ENCODE results near the gene NAA15.
"Not testable (repeated sequence)": the region's sequence is repeated elsewhere in the genome, so short reads cannot be mapped to it uniquely, and the experiment has no call there.

The NAA15 gene

DNA sequence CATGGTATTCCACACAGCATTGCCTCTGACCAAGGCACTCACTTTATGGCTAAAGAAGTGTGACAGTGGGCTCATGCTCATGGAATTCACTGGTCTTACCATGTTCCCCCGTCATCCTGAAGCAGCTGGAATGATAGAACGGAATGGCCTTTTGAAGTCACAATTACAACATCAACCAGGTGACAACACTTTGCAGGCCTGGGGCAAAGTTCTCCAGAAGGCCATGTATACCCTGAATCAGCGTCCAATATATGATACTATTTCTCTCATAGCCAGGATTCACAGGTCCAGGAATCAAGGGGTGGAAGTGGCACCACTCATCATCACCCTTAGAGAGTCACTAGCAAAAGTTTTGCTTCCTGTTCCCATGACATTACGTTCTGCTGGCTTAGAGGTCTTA lies 145.8 kb downstream of the NAA15 start:
- not testable (repeated sequence) for FAIRE-seq; DNase-seq (ENCODE audit: low spot score)

GRCh38 chr4:139450586-139450985 lies 149.3 kb downstream of the NAA15 start:
- DNase-seq (ENCODE audit: low spot score) (no peak), FAIRE-seq (no peak)

- DNase-seq (ENCODE audit: low spot score) (no peak), FAIRE-seq (no peak)
Measured at GRCh38 chr4:139451997-139452396, 150.7 kb downstream of the NAA15 start.

- no peak for FAIRE-seq
- peak; percentile 57 for DNase-seq (ENCODE audit: low spot score)
Measured at GRCh38 chr4:139453041-139453370, 151.7 kb downstream of the NAA15 start.

DNA sequence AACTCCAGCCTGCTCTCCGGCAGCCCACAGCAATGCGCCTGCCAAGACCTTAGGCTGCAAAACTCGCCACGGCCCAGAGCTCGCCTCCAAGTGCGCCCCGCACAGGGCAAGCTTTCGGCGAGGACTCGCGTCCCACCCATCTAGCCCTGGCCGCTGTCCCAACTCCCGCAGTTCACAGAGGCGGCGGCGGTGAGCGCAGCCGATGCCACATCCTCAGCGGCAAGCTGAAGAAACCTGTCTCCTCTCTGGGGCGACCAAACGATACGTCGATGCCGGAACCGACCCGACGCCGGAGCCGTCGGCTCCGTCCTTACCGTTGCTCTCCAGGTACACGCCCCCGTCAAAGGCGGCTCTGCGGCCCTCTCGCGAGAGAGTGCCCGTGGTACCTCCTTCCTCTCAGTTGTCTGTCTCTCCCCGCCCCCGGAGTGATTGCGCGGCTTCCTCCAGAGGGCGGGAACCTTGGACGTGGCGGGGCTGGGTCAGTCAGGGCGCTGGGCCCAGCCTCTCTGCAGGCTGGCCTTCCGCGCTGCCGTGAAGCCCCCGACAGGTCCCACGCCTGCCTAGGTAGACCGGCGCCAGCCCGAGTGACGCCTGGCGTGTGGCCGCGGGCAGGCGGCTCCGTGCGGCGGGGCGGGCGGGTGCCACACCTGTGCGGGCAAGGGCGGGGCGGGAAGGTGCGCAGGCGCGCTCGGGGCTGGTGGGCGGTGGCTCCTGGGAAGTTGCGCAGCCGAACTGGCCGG lies 152.2 kb downstream of the NAA15 start:
- DNase-seq (ENCODE audit: low spot score): peak; percentile 91
- no peak for FAIRE-seq

DNA sequence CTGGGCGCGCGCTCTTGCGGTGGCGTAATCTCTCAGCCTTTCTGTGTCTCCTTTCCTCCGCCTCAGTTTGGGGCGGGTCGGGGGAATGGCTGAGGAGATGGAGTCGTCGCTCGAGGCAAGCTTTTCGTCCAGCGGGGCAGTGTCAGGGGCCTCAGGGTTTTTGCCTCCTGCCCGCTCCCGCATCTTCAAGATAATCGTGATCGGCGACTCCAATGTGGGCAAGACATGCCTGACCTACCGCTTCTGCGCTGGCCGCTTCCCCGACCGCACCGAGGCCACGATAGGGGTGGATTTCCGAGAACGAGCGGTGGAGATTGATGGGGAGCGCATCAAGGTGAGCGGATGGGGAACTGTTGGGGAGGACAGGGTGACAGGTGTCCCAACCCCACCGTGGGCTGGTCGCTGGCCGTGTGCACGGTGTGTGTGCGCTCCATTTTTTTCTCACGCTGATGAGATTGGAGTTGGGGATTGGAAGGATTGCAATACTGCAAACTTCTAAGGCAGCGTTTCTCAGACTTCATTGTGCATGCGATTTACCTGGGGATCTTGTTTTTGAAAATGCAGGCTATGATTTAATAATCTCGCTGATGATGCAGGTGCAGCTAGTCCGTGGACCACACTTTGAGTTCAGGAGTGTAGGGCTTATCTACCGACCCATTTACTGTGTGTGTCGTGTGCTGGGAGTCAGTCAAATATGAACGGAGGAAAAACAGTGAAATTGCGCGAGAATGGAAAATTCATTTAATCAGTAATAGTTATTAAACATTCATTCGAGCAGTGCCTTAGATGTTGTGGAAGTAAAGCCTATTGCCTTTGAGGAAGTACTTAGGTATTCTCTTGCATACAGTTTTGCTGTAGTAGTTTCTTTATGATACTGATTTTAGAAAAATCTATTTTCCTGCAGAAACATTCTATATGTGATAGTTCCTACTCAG lies 153.1 kb downstream of the NAA15 start, which contains the start of gene RAB33B:
Gene RAB33B, plus strand, starts transcription at position 11 of the 935 bp plus-strand sequence. Its CDS starts 75 bp downstream, at position 86.
- no peak for DNase-seq (ENCODE audit: low spot score)
- FAIRE-seq: no peak

DNA sequence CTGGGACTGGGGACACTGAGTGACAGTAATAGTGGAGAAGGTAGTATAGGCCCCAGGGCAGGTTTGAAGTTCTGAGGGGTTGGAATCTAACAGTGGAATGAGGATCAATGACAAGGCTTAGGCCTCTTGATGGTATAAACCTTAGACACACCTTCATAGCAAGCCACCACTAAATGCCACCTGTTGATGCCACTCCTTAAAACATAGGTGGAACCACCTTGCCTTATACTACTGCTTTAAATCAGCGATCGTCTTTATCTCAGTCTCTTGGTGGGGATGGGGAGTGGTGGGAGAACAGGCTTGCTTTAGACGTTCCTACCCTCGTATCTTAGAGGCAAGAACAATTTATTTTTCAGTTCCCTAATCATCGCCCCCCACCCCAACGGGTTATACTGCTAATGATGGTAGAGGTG lies 153.8 kb downstream of the NAA15 start:
- DNase-seq (ENCODE audit: low spot score): no peak
- FAIRE-seq: no peak

DNA sequence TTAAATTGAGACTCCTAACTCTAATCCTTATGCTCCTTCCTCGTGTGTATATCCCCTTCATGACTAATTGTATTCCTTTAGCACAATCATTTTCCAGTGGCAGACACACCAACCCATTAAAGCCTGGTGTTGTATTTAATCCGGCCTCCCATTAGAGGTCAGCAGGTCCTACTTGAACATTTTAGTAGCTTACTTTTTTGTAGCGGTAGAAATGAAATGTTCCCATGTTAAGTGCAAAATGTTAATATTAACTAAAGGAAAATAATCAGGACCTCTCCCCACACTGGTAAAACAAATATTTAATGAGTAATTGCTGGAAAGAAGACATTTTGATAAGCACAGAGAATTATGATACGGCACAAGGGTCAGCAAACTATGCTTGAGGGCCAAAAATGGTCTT lies 156.0 kb downstream of the NAA15 start:
- no peak for FAIRE-seq
- no peak for DNase-seq (ENCODE audit: low spot score)

DNA sequence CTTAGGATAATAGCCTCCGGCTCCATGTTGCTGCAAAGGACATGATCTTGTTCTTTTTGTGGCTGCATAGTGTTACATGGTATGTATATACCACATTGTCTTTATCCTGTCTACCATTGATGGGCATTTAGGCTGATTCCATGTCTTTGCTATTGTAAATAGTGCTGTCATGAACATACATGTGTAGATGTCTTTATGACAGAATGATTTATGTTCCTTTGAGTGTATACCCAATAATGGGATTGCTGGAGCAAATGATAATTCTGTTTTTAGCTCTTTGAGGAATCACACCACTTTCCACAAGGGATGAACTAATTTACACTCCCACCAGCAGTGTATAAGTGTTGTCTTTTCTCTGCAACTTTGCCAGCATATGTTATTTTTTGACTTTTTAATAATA lies 157.2 kb downstream of the NAA15 start:
- no peak for FAIRE-seq
- no peak for DNase-seq (ENCODE audit: low spot score)

- no peak for DNase-seq (ENCODE audit: low spot score)
- no peak for FAIRE-seq
Measured at GRCh38 chr4:139458999-139459398, 157.7 kb downstream of the NAA15 start.

DNA sequence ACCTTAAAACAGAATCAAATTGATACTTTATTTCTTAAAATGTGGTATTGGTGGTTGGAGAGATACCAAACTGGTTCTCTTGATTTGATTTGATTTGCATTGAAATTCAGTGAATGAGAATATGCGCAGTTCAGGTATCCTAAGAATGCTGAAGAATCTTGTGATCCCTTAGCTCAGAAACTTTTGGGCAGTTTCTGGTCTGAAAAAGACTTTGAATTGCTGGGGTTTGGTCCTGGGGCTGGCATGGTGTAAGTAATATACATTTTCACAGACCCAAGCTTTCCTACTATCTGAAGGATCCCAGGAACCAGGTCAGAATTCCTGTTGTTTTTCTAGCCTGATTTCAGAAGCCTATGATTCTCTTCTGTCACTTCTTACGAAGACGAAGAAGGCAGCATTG lies 159.3 kb downstream of the NAA15 start:
- DNase-seq (ENCODE audit: low spot score): no peak
- FAIRE-seq: no peak

GRCh38 chr4:139461022-139461628 lies 159.8 kb downstream of the NAA15 start:
- no peak for FAIRE-seq

GRCh38 chr4:139464512-139464911 lies 163.2 kb downstream of the NAA15 start:
- not testable (repeated sequence) for DNase-seq (ENCODE audit: low spot score); FAIRE-seq

More at GRCh38 chr4:139461022-139461628, 159.8 kb downstream of the NAA15 start:
- no peak for DNase-seq (ENCODE audit: low spot score)

- FAIRE-seq (no peak), DNase-seq (ENCODE audit: low spot score) (no peak)
Measured at GRCh38 chr4:139465922-139466321, 164.6 kb downstream of the NAA15 start.

GRCh38 chr4:139468756-139469155 lies 167.5 kb downstream of the NAA15 start:
- FAIRE-seq: not testable (repeated sequence)

GRCh38 chr4:139469216-139469615 lies 167.9 kb downstream of the NAA15 start:
- FAIRE-seq (no peak), DNase-seq (ENCODE audit: low spot score) (no peak)

More at GRCh38 chr4:139468756-139469155, 167.5 kb downstream of the NAA15 start:
- DNase-seq (ENCODE audit: low spot score): not testable (repeated sequence)

Measured in urothelium cell line (cell line).